Mucosa of descending colon (tissue), 3 donors: ENCODE data around the gene HMGB3. TPM values are rescaled to one million over a fixed set of nuclear protein-coding genes. Genes with fewer than 3 reads are reported as not detected.

Experiments used
- ATAC-seq: fragments of 200-7000 bp; cut with Tn5 transposase; one replicate; pipeline ENCODE4 v1.9.1; 2020; ENCODE audit warnings: mild to moderate bottlenecking, moderate library complexity
- DNase-seq, 3 donors: peaks; one replicate each; pipeline ENCODE4 v3.0.0-alpha.2; 2020
- H3K36me3 ChIP-seq: fragments of 200-600 bp; one replicate; pipeline ENCODE4 v1.8.0; 2021; ENCODE audit warnings: low read depth, mild to moderate bottlenecking
- H3K4me1 ChIP-seq: fragments of 200-600 bp; one replicate; pipeline ENCODE4 v1.8.0; 2021; ENCODE audit warnings: low read depth, mild to moderate bottlenecking
- H3K4me3 ChIP-seq: fragments of 200-600 bp; one replicate; pipeline ENCODE4 v1.8.0; 2021; ENCODE audit warnings: mild to moderate bottlenecking
- H3K9me3 ChIP-seq: fragments of 200-600 bp; one replicate; pipeline ENCODE4 v1.8.0; 2021; ENCODE audit warnings: mild to moderate bottlenecking
- intact Hi-C, 2 donors: fragments of 100-400 bp; cut with DNase I in 1 of 2; cut with micrococcal nuclease in 1 of 2; formaldehyde crosslinking; loops; one replicate each; pipeline versions ENCODE4 v1.11.0 to v1.11.1; 2022; cut with DNase I, micrococcal nuclease
- total RNA-seq, 3 donors: library from RNA; stranded (reverse); fragmentation: NEBNext Ultra II Directional in 2 of 3; extraction: Animal tissue kit (Norgen Biotek cat#: 25700) in 2 of 3; gene quantifications; one replicate each; pipeline versions ENCODE4 v1.2.1 to v1.2.4, GENCODE V29; 2021 to 2023
- TF ChIP-seq, protein P1 (sequence below): fragments of 200-600 bp; IDR thresholded peaks from one replicate; pipeline ENCODE4 v1.8.0; 2022; ENCODE audit warnings: antibody characterized with exemption, mild to moderate bottlenecking
- donor health status: DM: no; HTN: no; CAD: no; lungs with moderate emphysema.
- donor health status: DM: no; HTN: no; CAD: no.
- donor health status: DM: no; HTN: yes; CAD: no.

The HMGB3 gene
- total RNA-seq, 3 donors from 2014 or later: 9.8 to 51.2 (median 29.1) TPM

DNA sequence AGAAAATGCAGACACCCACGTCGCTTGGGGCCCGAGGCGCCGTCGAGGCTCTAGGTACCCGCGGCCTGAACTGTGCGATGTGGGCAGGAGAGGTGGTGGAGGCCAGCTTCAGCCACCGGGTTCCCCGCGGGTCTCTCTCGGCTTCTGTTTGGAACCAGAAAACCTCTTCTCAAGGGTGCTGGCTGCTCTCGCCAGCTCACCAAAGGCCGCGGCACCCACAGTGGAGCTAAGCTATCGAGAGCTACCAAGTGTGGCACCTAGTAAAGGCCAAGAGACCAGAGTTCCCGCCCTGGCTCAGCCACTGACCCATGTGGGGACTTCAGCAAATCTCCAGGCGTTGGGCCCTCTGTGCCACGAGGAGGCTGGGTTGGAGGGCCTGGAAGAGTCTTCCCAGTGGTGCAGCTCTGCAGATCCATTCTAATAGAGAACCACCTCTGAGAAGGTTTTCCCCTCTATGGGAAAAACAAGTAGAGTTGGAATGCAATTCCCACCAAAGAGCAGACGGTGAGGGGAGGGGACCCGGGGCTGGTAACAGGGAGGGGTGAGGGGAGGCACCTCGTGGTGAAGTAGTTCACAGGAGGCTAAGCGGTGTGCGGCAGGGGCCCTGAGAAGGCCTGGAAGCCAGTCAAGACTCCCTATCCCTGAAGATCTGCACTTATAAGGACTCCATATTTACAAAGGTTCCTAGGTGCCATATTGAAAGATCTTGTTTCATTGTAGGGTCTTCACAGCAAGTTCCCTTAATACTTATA lies 5.5 kb upstream of the HMGB3 start:
- TF ChIP-seq, protein P1, sequence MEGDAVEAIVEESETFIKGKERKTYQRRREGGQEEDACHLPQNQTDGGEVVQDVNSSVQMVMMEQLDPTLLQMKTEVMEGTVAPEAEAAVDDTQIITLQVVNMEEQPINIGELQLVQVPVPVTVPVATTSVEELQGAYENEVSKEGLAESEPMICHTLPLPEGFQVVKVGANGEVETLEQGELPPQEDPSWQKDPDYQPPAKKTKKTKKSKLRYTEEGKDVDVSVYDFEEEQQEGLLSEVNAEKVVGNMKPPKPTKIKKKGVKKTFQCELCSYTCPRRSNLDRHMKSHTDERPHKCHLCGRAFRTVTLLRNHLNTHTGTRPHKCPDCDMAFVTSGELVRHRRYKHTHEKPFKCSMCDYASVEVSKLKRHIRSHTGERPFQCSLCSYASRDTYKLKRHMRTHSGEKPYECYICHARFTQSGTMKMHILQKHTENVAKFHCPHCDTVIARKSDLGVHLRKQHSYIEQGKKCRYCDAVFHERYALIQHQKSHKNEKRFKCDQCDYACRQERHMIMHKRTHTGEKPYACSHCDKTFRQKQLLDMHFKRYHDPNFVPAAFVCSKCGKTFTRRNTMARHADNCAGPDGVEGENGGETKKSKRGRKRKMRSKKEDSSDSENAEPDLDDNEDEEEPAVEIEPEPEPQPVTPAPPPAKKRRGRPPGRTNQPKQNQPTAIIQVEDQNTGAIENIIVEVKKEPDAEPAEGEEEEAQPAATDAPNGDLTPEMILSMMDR: no peak
- no peak for ATAC-seq
- DNase-seq: no peak
- Histone ChIP-seq H3K4me3 (no peak overlapping the region), H3K9me3 (no peaks in the 10 kb centered on the region), H3K4me1 (no peaks in the 10 kb centered on the region), H3K36me3 (no peaks in the 10 kb centered on the region)
- intact Hi-C loops: no loop called here

- no peak for DNase-seq
- Histone ChIP-seq H3K9me3 (no peaks in the 10 kb centered on the region), H3K4me1 (no peaks in the 10 kb centered on the region), H3K36me3 (no peaks in the 10 kb centered on the region), H3K4me3 (no peak overlapping the region)
- intact Hi-C loops: no loop called here
- TF ChIP-seq, protein P1: no peak
- no peak for ATAC-seq
These were observed 2.9 kb upstream of the HMGB3 start for GRCh38 chrX:150980186-150980585.

- intact Hi-C loops: no loop called here
- TF ChIP-seq, protein P1: no peak
- no peaks in the 10 kb centered on the region for H3K9me3 ChIP-seq
- DNase-seq: no peak
- ATAC-seq: no peak
- no peaks in the 10 kb centered on the region for H3K4me1 ChIP-seq
- H3K36me3 ChIP-seq: no peaks in the 10 kb centered on the region
- H3K4me3 ChIP-seq: no peak overlapping the region
These were observed 2.4 kb upstream of the HMGB3 start for GRCh38 chrX:150980711-150981110.

GRCh38 chrX:150982235-150982787 lies 824 bp upstream of the HMGB3 start:
- no peaks in the 10 kb centered on the region for H3K36me3 ChIP-seq
- H3K9me3 ChIP-seq: no peaks in the 10 kb centered on the region
- intact Hi-C loops: no loop called here
- no peak overlapping the region for H3K4me3 ChIP-seq
- DNase-seq: peak in 1 of 3 donors; percentile 7
- no peaks in the 10 kb centered on the region for H3K4me1 ChIP-seq
- no peak for ATAC-seq
- TF ChIP-seq, protein P1: no peak

- Histone ChIP-seq H3K4me1 (no peaks in the 10 kb centered on the region), H3K36me3 (no peaks in the 10 kb centered on the region), H3K9me3 (no peaks in the 10 kb centered on the region), H3K4me3 (peak overlapping the region; percentile 24)
- intact Hi-C loops: no loop called here
- DNase-seq (no peak), ATAC-seq (no peak)
- TF ChIP-seq, protein P1: no peak
These were observed 510 bp downstream of the HMGB3 start for GRCh38 chrX:150983521-150984168.
